H9 (cell line): Measurements from ENCODE around the gene ERBIN. TPM values are rescaled to one million over a fixed set of nuclear protein-coding genes. Genes with fewer than 3 reads are reported as not detected.
A peak's percentile ranks its signal among the peaks of the same experiment; 100 is the strongest.

ENCODE experiments used
- DNase-seq: peaks from one replicate; pipeline ENCODE4 v3.0.0-alpha.2; 2017
- H2AFZ ChIP-seq: one replicate; pipeline ENCODE4 v1.6.1; 2013; ENCODE audit warnings: mild to moderate bottlenecking, low read length, control low read depth, moderate library complexity
- H2AK5ac ChIP-seq: 2 replicates; pipeline ENCODE4 v1.6.1; 2013; ENCODE audit warnings: low read length, control low read depth, mixed read lengths; ENCODE audit not compliant: insufficient read length
- H2BK120ac ChIP-seq: one replicate; pipeline ENCODE4 v1.6.1; 2013; ENCODE audit warnings: low read depth, mild to moderate bottlenecking, low read length, control low read depth, inconsistent platforms; ENCODE audit not compliant: poor library complexity, severe bottlenecking
- H2BK12ac ChIP-seq: 2 replicates; pipeline ENCODE4 v1.6.1; 2013; ENCODE audit warnings: low read length, control low read depth, mixed read lengths, low read depth; ENCODE audit not compliant: insufficient read length
- H2BK15ac ChIP-seq: 2 replicates; pipeline ENCODE4 v1.6.1; 2013; ENCODE audit warnings: low read depth, low read length, control low read depth
- H2BK20ac ChIP-seq: one replicate; pipeline ENCODE4 v1.6.1; 2013; ENCODE audit warnings: low read depth, mild to moderate bottlenecking, low read length, control low read depth, inconsistent platforms; ENCODE audit not compliant: poor library complexity, severe bottlenecking
- H2BK5ac ChIP-seq: 2 replicates; pipeline ENCODE4 v1.6.1; 2013; ENCODE audit warnings: low read length, control low read depth, mixed read lengths; ENCODE audit not compliant: insufficient read length
- H3K14ac ChIP-seq: 2 replicates; pipeline ENCODE4 v1.6.1; 2013; ENCODE audit warnings: low read length, control low read depth; ENCODE audit not compliant: insufficient read depth
- H3K18ac ChIP-seq: 2 replicates; pipeline ENCODE4 v1.6.1; 2013; ENCODE audit warnings: low read depth, mild to moderate bottlenecking, mixed read lengths, low read length, control low read depth; ENCODE audit not compliant: insufficient read length
- H3K23ac ChIP-seq: 2 replicates; pipeline ENCODE4 v1.6.1; 2013; ENCODE audit warnings: low read length, control low read depth, mixed read lengths, low read depth; ENCODE audit not compliant: insufficient read length
- H3K23me2 ChIP-seq: 2 replicates; pipeline ENCODE4 v1.6.1; 2013; ENCODE audit warnings: low read depth, mild to moderate bottlenecking, mixed read lengths, low read length, control low read depth; ENCODE audit not compliant: insufficient read length, poor library complexity, severe bottlenecking
- H3K27ac ChIP-seq: 2 replicates; pipeline ENCODE4 v1.5.1; 2013; ENCODE audit warnings: low read length, control low read depth, mixed read lengths, low read depth; ENCODE audit not compliant: insufficient read length
- H3K27me3 ChIP-seq: 2 replicates; pipeline ENCODE4 v1.6.1; 2013; ENCODE audit warnings: low read length, control low read depth, inconsistent platforms; ENCODE audit not compliant: insufficient read depth
- H3K4ac ChIP-seq: 2 replicates; pipeline ENCODE4 v1.6.1; 2013; ENCODE audit warnings: low read depth, mild to moderate bottlenecking, control low read depth, inconsistent platforms, low read length, moderate library complexity
- H3K4me1 ChIP-seq: 2 replicates; pipeline ENCODE4 v1.6.1; 2013; ENCODE audit warnings: low read length, control low read depth, inconsistent platforms; ENCODE audit not compliant: insufficient read depth
- H3K4me2 ChIP-seq: 2 replicates; pipeline ENCODE4 v1.6.1; 2013; ENCODE audit warnings: low read length, control low read depth, mixed read lengths; ENCODE audit not compliant: insufficient read length, insufficient read depth
- H3K56ac ChIP-seq: 2 replicates; pipeline ENCODE4 v1.6.1; 2013; ENCODE audit warnings: low read depth, mild to moderate bottlenecking, mixed read lengths, low read length, control low read depth; ENCODE audit not compliant: insufficient read length
- H3K79me1 ChIP-seq: 2 replicates; pipeline ENCODE4 v1.6.1; 2013; ENCODE audit warnings: low read depth, mild to moderate bottlenecking, moderate library complexity, low read length, control low read depth, inconsistent platforms; ENCODE audit not compliant: insufficient read depth, poor library complexity, severe bottlenecking
- H3K79me2 ChIP-seq: 2 replicates; pipeline ENCODE4 v1.6.1; 2013; ENCODE audit warnings: low read length, control low read depth, inconsistent platforms; ENCODE audit not compliant: insufficient read depth
- H3K9ac ChIP-seq: 2 replicates; pipeline ENCODE4 v1.6.1; 2013; ENCODE audit warnings: low read length, control low read depth, mixed read lengths; ENCODE audit not compliant: insufficient read length; ENCODE audit errors: extremely low read depth
- H3K9me3 ChIP-seq: one replicate; pipeline ENCODE4 v1.6.1; 2013; ENCODE audit warnings: low read depth, low read length, inconsistent platforms; ENCODE audit not compliant: control insufficient read depth
- H3T11ph ChIP-seq: one replicate; pipeline ENCODE4 v1.6.1; 2013; ENCODE audit warnings: mild to moderate bottlenecking, low read length, control low read depth, inconsistent platforms
- H4K20me1 ChIP-seq: one replicate; pipeline ENCODE4 v1.6.1; 2013; ENCODE audit not compliant: control insufficient read depth, insufficient read length, insufficient read depth
- H4K5ac ChIP-seq: 2 replicates; pipeline ENCODE4 v1.6.1; 2013; ENCODE audit warnings: low read depth, mild to moderate bottlenecking, mixed read lengths, low read length, control low read depth; ENCODE audit not compliant: insufficient read length
- H4K8ac ChIP-seq: replicated peaks from 2 replicates; pipeline ENCODE4 v1.6.1; 2013; ENCODE audit warnings: low read length, control low read depth, mixed read lengths, low read depth; ENCODE audit not compliant: insufficient read length
- H4K91ac ChIP-seq: 2 replicates; pipeline ENCODE4 v1.6.1; 2013; ENCODE audit warnings: low read depth, mild to moderate bottlenecking, moderate library complexity, mixed read lengths, low read length, control low read depth; ENCODE audit not compliant: insufficient read length
- H3K27ac Mint-ChIP-seq, 3 experiments: 2 replicates in 2 of 3; 3 replicates in 1 of 3; pipeline ENCODE4 v1.8.0; 2020 to 2021; ENCODE audit warnings: mixed read lengths in 3 of 3, mild to moderate bottlenecking in 1 of 3, moderate library complexity in 1 of 3
- H3K27me3 Mint-ChIP-seq: 2 replicates; pipeline ENCODE4 v1.8.0; 2021; ENCODE audit warnings: low read depth, mild to moderate bottlenecking, moderate library complexity, mixed read lengths
- H3K36me3 Mint-ChIP-seq, 3 experiments: 2 replicates in 2 of 3; 3 replicates in 1 of 3; pipeline ENCODE4 v1.8.0; 2020 to 2021; ENCODE audit warnings: low read depth in 3 of 3, mixed read lengths in 3 of 3; ENCODE audit not compliant: insufficient read depth in 1 of 3
- H3K4me1 Mint-ChIP-seq, 2 experiments: 2 replicates each; pipeline ENCODE4 v1.8.0; 2020; ENCODE audit warnings: mixed read lengths in 2 of 2
- H3K4me3 Mint-ChIP-seq, 2 experiments: 2 replicates in 1 of 2; 3 replicates in 1 of 2; pipeline ENCODE4 v1.8.0; 2020 to 2021; ENCODE audit warnings: mild to moderate bottlenecking in 2 of 2, mixed read lengths in 2 of 2, moderate library complexity in 1 of 2
- H3K9me3 Mint-ChIP-seq, 2 experiments: 2 replicates in 1 of 2; 3 replicates in 1 of 2; pipeline ENCODE4 v1.8.0; 2020; ENCODE audit warnings: mild to moderate bottlenecking in 2 of 2, mixed read lengths in 2 of 2, moderate library complexity in 1 of 2
- CTCF ChIP-seq: fragments of 200-600 bp; sonication (generic); conservative IDR thresholded peaks from 3 replicates; pipeline ENCODE4 v1.8.0; 2021; ENCODE audit warnings: antibody characterized with exemption, mild to moderate bottlenecking
- WGBS: extraction: QIAGEN DNeasy Blood & Tissue Kit; methylation state at CpG from one replicate; pipeline ENCODE4 v1.1.7; 2013; ENCODE audit warnings: missing lambda C conversion rate, low lambda C conversion rate, mixed read lengths; ENCODE audit not compliant: insufficient read length; ENCODE audit errors: extremely low coverage; 5-methylcytosine and 5-hydroxymethylcytosine counted together
- total RNA-seq: library from RNA; stranded (reverse); gene quantifications from 2 replicates; pipeline ENCODE4 v1.2.1, GENCODE V29; 2021

ERBIN gene
- total RNA-seq, 1 experiment from 2014 or later: 42.9 TPM

- H2BK12ac ChIP-seq: no peak overlapping the region
- no peak overlapping the region for H3K4me2 ChIP-seq
- H3K9ac ChIP-seq: no peak overlapping the region
- H2BK120ac ChIP-seq: no peak overlapping the region
- no peak overlapping the region for H2BK15ac ChIP-seq
- H3K4me1 ChIP-seq: peaks cover 11% of the 10 kb centered on the region; the same call in 1 of the 2 replicates
- H3K27me3 ChIP-seq: no peaks in the 10 kb centered on the region
- H3K79me1 ChIP-seq: peaks cover 3% of the 10 kb centered on the region
- no peak overlapping the region for H2BK20ac ChIP-seq
- peaks cover 48 to 49% of the 10 kb centered on the region in 2 experiments for H3K4me1 Mint-ChIP-seq
- H2AK5ac ChIP-seq: peak overlapping the region; percentile 3
- no peak overlapping the region for H4K91ac ChIP-seq
- no peak for DNase-seq
- no peak for TF ChIP-seq CTCF
- H3K18ac ChIP-seq: no peak overlapping the region
- no peak overlapping the region for H4K5ac ChIP-seq
- H3K79me2 ChIP-seq: peaks cover 22% of the 10 kb centered on the region; the same call in 1 of the 2 replicates
- H3K4ac ChIP-seq: no peak overlapping the region; the same call in 1 of the 2 replicates
- H4K8ac ChIP-seq: no peak overlapping the region
- H3K23ac ChIP-seq: no peak overlapping the region
- H3K4me3 Mint-ChIP-seq: no peak overlapping the region
- H2BK5ac ChIP-seq: no peak overlapping the region
- H3T11ph ChIP-seq: no peak overlapping the region
- H3K27ac ChIP-seq: no peak overlapping the region
- no peak overlapping the region for H3K56ac ChIP-seq
- H3K23me2 ChIP-seq: no peaks in the 10 kb centered on the region
- H3K27me3 Mint-ChIP-seq: no peaks in the 10 kb centered on the region
- peak overlapping the region; percentile 58 to 92 (median 85) for H3K27ac Mint-ChIP-seq
- peaks cover 0 to 7% (median 3%) of the 10 kb centered on the region in 3 experiments; a peak in 3 of 7 replicates for H3K36me3 Mint-ChIP-seq
- no peak overlapping the region for H2AFZ ChIP-seq
- no peaks in the 10 kb centered on the region for H3K9me3 ChIP-seq
- H3K14ac ChIP-seq: 0 out of 2 replicates have a peak overlapping the region, but pooled peaks have one; percentile 39
- no CpG with 5 or more reads among the region's 10 CpGs for WGBS
- H4K20me1 ChIP-seq: no peaks in the 10 kb centered on the region
- H3K9me3 Mint-ChIP-seq: no peaks in the 10 kb centered on the region; a peak in 1 of 5 replicates
Measured at GRCh38 chr5:65984098-65984885, 57.9 kb downstream of the ERBIN start.
